Activated CD8-positive, alpha-beta memory T cell treated with anti-CD3 and anti-CD28 coated beads, Interleukin-2, amount 50 U/mL, for 48 hours (primary cell): ENCODE results near the gene SRGAP2C.
"Not testable (repeated sequence)": the region's sequence is repeated elsewhere in the genome, so short reads cannot be mapped to it uniquely, and the experiment has no call there.

Source experiments
- DNase-seq: peaks from one replicate; pipeline ENCODE4 v3.0.0-alpha.2; 2020

The SRGAP2C gene

DNA sequence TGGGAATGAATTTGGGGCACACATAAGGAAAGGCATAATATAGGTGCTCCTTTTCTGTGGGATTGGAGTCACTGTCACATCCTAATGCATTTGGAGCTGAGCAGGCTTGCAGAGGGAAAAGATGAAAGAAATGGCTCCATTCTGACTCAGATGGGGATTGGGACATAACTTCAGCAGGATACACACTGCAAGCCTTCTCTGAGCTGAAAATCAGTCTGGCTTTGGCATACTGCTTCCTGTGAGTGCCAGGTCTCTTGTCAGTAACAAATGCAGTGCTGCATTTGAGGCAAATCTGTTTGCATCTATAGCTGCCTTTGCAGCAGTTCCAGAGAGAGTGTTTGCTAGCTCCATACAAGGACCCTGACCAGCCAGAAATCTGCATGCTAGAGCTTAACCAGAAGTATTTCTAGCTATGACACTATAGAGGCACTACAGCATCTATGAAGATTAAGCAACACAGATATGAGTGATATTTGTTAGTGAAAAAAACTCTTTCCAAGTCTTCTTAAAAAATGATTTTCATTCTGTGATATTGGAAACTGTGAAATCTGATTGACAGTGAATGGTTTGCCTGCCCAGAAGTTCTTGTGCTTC is 98.9 kb downstream of the SRGAP2C start:
- DNase-seq, result not testable (repeated sequence)

DNA sequence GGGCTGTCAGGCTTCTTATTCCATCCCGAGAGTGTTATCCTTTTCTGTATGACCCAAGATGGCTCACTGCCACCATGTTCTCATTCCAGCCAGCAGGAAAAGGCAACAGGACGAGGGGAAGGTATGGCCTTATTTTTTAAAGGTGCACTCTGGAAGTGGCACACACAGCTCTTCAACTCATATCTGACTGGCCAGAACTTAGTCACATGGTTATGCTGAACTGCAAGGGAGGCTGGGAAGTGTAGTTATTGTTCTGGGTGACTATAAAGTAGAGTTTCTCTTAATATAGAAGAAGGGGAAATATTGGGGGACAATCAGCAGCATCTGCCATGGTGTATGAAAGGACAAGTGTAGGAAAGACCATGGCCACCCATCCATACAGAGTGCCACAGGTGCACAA is 107.8 kb downstream of the SRGAP2C start:
- DNase-seq, result not testable (repeated sequence)

DNA sequence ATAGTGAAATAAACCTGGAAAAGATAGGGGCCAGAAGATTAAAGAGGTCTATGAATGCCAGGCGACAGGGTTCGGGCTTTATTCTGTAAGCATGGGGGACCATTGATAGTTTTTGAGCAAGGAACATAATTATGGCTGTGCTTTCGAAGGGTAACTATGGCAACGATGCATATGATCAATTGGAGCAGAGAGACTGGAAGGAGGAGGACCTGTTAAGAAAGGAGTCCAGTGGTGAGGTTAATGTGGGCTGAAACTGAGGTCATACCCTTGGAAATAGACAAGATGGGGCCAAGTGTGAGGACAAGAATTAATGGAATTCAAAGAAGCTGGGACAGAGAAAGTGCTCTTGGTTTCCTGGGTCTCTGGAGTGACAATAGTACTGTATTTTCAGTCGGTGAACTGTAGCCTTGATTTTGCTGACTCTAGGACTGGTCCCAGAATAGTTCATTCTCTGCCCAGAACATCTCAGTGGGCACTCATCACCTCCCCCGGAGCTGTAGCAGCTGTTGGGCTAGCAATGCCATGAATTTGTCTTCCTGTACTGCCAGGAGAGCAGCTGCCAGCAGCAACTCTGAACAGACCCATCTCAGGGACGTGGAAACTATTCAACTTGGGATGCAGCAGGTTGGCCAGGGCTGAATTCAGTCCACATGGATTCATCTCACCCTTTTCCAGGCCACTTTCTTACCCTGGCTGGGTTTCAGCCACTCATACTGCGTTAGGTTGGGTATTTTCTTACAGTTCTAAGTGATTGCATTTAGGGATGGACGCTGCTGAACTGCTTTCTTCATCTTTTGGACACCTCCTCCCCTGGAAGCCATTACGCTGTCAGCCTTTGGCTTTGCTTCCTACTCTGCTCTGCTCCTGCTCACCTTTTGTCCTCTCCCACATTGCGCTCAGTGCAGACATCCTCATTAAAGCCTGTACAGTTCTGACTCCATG is 108.8 kb downstream of the SRGAP2C start:
- DNase-seq, result not testable (repeated sequence)

DNA sequence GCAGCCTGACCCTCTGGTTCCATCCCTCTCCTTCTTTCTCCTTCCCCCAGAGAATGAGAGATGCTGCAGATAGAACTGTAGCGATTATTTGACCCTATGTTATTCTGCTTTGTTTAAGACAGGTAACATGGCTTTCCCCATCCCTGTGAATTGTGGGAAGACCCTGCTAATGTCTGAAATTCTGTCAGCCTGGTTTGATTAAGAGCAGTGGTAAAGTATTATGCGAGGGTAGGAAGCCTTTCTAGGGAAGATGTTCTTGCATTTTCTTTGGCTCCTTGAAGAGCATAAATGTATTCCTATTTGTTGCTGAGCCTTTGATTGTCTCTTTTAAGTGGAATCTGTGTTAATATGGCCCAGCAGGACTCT is 109.4 kb downstream of the SRGAP2C start:
- not testable (repeated sequence) for DNase-seq

DNA sequence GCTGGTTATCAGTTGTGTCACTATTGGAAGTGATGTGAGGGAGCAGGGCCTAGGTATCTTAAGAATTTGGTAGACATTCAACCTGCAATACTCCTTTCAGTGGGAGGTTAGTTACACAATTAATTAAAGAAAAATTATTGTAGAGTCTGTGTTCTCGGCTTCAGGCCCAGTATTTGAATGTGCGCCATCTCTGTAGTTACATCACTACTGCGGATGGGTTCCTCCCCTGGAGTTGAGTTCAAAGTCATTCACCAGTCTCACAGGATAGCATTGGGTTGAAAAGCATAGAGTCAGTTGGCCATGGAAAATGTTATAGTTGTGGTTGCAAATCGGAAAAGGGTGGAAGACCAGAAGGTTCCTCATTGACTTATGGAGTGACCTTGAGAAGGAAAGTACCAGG is 111.8 kb downstream of the SRGAP2C start:
- not testable (repeated sequence) for DNase-seq

DNA sequence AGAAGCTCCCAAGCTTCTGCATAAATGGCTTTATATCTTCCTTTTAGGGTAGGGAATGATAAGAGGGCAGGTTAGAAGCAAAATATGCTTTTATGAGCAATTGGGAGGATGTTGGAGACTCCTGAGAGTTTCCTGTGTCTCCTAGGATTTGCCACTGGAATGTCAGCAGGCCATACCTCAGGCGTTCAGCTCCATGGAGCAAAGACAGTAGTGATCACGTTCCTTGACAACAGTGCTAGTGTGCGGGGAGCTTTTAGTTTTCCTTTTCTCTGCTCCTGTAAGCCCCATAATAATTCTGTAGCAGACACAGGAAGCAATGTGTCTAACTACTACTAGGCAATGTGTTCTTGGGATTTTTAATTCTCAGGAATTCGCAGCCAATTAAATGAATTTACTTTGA is 113.8 kb downstream of the SRGAP2C start:
- not testable (repeated sequence) for DNase-seq

DNA sequence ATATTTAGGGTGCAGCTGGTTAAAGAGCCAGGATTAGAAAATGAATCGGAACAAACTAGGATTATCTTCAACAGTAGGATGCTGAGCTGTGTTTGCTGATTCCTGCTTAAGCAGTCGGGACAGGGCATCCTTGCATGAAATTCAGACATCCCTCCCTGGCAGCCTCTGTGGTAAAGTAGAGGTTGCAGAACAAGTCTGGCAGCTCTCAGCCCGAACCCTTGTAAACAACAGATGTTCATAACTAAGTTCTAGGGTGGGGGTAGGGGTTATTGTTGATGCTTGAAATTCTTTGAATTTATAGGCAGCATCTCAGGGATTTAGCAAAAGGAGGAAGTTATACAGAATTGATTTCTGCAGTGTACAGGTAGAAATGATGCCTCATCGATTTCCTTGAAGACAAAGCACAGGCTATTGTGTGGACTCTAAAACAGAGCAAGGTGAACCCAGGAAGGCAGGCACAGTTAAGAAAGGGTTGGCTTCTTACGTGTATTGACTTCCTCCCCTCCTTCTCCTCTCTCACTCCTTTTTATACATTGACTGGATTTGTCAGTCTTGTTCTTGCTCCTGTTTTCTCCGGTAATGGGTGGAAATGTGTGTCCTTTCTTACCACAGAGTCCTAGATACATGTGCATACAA is 114.9 kb downstream of the SRGAP2C start:
- not testable (repeated sequence) for DNase-seq

DNA sequence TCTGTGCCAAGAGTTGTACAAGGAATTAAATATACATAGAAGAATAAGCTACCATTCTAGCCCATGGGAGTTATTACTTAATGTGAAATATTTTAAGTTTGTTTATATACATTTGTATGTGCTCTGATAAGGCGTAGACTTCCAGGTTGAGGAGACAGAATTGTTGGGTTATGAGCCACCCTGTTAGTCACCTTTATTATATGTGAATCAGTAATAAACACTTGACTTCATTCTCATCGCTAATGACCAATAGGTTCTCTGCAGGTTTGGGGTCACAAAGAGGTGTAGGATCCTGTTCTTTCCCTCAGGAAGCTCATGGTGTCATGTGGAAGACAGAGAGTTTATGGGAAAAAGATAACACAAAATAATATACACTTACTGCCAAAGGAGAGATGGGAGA is 117.1 kb downstream of the SRGAP2C start:
- DNase-seq, result not testable (repeated sequence)

DNA sequence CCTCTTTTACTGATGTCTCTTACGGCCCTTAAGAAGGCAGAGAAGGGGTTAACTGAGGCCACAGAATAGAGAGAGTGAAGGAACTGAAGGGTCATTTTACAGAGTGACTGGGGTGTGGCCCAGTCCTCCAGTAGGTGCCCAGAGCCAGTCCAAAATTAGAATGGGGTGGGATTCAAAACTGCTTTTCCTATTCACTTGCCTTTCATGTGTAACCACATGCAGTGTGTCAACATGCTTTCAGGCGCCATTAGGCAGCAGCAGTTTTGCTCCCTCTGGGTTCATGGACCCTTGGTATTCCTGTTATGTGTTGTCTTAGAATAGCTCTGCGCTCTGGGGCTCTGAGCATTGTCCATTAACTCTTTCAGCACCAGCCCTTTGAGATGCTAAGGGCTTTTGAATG is 123.0 kb downstream of the SRGAP2C start:
- DNase-seq, result not testable (repeated sequence)

DNA sequence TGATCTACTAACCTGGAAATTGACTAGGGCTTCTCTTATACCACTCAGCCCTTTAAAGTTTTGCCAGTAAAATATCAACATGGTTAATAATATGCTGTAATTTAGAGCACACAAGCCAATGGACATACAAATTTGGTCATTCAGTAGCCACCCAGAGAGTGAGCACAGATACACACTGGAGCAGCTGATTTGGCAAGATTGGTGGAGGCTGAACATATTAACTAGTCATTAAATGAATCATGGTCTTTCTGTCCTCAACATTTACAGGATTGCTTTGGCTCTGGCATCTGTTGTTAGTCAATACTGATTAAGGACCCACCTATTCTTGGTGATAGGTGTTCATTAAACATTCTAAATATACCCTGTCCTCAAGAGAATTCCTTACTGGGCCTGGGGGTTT is 130.7 kb downstream of the SRGAP2C start:
- DNase-seq, result not testable (repeated sequence)

DNA sequence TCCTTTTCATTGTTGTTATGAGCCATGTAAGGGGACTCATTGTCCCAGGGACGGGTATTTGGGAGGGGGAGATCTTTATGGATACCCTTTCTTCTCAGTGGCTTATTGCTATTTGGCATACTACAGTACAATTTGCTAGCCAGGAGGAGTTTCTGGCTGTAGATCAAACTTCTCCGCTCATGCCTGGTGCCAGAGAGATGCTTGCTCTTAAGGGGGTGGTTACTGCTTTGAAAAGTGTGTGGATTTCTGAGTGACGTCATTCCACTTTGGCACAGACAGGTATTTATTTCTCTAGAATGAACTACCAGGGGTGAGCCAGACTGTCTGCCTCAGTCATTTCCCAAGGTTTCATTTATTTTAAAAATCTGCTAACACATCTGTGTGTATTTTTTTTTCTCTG is 131.3 kb downstream of the SRGAP2C start:
- DNase-seq, result not testable (repeated sequence)

DNA sequence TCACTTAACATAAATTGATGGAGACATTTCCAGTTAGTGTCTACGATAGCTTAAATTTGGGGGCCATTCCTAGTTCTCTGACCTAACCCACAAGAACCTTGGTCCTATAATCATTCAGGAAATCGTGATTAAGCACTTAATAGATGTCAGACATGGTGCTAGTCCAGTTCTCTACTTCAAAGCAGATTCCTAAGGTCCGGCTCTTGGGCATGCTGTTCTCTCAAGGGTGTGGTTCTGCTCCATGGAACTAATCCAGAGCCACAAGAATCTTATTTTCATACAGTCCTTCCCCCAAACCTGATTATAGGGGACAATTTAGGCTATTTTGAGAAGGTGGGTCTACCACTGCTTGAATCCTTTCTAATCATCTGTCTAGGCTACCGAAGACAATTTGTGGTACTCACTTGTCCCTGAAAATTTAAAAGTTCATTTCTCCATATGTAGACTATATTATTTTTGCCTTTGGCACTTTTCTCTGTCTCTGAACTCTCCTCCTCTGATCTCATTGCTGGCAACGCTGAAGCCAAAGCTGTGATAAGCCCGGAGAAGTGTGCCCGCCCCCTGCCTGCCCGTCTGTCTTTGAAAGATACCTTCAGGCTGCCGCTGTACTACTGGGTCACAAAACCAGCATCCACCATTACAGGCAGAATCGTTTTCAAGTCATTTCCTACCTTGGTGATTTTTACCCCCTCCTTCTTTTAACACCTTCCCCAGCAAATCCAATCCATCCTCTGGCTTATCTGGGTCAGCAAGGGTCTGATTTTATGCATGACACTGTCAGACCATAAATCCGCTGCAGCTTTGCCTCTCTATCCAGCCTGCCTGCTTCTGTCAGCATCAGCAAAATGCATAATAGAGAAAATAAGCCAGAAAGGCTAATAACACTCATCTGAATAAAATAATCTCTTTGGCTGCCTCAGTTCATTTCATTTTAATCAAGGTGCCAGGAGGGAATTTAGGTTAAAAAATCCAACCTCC is 133.0 kb downstream of the SRGAP2C start:
- not testable (repeated sequence) for DNase-seq

DNA sequence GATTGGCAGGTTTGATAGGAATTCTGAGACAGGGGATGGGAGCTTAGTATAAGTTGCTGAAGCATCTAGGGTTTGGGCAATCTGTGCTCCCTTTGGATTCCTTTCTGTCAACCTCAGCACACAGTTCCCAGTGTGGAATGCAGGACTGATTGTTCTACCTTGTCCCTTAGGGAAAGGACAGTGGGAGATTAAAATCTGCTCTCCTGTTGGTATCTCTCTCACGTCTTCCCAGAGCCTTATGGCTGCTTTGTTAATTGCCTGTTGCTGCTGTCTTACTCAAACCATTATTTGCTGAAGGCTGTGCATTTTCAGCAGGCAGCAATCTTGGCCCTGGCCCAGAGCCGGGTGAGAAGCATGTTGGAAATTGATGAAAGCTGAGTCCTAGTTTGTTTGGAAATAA is 133.9 kb downstream of the SRGAP2C start:
- not testable (repeated sequence) for DNase-seq

DNA sequence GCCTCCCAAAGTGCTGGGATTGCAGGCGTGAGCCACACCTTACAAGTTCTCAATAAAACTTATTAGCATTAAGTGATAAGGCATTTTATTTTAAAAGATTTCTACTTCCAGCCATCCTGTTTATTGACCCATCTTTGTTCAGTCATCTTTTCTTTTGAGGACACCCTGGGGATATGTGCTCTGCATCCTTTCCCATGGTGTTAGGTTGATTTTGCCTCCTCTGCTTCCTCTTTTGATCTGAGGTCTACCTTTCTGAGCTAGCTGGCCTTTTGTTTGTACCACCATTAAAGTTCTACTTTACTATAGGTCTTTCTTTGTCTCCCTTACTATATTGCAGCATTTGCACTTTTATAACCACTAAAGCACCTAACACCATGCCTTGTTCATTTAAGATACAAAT is 136.9 kb downstream of the SRGAP2C start:
- not testable (repeated sequence) for DNase-seq

DNA sequence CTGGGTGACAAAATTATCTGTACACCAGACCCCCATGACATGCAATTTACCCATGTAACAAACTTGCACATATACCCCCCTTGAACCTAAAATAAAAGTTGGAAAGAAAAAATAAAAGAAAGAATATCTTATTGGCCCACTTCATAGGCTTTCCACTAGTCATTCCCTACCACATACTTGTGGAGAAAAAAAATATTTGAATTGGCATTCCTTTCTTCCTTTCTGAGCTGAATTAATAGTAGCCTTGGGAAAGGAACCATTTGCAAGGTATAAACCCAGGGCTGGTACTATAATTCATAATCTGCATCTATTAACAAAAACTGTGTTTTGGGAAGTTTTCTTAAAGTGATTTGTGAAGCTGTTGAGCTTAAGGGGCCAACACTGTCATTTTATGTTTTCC is 140.0 kb downstream of the SRGAP2C start:
- DNase-seq, result not testable (repeated sequence)

DNA sequence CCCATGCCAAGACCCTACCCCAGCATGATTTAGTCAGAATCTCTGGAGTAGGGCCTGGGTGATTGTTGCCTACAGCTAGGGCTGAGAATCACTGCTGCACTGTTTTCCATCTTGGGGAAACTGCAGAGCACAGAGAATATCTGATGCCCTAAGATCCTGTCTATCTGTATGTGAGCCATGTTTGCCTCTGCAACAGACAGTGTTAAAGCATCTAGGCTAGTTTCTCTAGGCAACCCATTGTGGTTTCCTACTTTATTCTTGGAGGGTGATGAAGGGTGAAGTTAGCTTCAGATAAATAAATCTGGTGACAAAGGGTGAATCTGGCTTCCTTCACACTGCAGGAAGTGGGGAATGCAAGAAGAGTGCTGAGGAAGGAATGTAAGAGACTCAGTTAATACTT is 147.4 kb downstream of the SRGAP2C start:
- not testable (repeated sequence) for DNase-seq

DNA sequence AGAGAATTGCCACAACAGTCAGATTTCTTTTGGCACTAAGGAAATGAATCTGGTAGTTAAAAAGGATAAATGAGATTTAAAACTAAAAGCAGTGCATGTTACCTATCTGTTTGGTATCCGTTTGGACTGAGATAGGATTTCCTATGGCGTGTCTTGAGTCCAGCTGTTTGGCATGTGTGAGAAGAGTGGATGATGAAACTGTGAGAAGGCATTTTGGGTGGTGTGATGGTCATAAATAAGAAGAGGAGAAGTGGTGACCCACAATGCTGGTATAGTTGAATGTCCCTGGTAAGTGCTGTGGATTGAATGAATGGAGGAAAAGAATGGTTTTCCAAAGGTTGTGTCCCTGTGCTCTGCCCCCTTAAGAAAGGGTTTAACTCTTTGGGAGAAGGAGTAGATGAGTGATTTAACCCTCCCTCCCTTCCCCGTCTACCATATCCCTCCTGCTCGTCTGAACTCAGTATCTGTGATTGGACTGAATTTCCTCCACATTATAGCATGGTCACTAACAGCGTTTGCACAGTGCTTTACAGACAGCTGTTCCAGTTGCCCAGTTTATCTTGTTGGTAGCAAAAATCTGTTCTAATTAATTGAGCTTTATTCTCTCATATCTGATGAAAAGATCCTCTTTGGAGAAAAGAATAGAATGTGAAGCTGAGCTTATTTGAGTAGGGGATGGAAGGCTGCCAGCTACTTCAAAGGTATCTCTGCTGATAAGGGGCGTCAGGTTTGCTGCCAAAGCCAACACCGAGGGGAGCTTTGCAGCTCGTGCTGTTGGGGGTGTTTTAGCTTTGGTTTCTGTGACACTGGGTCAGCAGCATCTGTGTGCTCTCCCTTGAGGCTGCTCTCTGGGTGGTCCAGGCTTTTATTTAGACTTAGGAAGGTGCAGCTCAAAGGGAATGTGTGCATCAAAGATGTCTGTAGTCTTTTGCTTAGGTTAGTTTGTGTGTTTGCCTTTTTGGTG is 148.1 kb downstream of the SRGAP2C start:
- DNase-seq, result not testable (repeated sequence)

DNA sequence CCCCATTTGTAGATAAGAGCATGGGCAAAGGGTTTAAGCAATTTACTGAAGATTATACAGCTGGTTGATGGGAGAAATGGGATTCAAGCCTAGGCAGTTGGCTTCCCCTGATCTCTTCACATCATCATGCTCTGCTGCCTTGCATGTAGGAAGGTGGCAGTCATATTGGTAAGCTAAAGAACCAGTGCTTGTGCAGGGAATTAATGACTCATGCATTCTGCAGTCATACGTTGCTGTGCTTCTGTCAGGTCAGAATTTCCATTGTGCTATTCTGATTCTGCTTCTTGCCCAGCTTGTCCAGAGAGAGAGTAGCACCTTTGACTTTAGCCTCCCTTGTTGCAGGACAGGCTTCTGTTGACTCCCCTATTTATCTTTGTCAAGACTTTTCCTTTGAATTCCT is 153.2 kb downstream of the SRGAP2C start:
- DNase-seq, result not testable (repeated sequence)

DNA sequence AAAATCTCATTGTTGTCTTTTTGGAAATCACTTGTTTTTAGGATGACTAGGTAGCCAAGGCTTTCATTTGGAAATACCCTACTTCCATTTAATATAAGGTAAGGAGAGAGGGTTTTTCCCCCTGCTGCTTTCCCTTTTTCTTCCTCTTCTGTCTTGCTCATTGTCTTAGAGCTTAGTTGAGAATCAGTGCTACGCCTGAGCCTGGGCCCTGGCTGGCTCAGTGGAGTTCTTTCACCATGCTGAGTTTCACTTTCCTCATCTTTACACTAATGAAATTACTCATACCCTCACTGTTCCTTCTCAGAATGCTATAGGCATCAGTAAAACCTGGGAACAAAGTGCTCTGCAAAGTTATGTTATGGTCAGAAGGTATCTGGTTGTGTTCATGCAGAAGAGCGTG is 154.8 kb downstream of the SRGAP2C start:
- DNase-seq, result not testable (repeated sequence)

DNA sequence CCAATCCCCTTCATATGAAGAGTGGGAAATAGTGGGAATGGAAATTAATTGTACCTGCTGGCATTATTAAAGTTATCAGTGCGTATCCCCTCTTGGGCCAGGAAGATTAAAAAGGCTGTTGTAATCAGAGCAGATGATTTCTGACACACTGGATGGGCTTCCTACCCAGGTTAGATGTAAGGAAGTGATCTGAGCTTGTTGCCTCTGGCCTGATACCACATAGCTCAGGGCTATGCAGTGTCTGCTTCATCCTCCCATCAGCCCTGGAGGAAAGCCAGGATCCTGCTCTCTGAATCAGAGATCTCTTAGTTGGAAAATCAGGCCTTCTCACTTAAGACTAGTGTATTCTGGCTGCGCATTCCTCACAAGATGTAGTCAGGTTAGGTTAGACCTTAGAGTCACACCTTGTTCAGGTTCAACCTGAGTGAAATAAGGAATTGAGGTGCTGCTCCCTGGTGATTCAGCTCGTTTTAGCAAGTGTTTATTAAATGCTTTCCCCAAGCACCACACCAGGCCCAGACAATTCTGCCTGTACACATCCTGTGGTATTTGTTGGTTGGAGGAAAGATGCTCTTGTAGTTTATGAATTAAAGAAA is 158.6 kb downstream of the SRGAP2C start:
- not testable (repeated sequence) for DNase-seq

DNA sequence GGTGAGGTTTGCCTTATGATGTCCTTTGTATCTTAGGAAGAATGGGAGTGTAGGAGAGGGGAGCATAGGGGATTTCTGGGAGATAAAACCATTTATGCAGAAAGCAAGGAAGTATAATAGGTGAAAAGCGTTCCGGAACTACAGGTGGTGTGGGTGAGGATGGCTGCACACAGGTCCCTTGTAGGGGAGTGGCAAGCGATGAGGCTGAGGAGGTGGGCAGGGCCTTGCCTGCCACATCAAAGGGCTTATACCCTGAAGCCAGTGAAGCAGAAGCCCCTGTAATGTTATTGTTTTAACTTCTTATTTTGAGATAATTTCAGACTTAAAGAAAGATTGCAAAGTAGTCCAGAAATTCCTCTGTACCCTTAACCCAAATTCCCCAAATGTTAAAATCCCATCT is 159.6 kb downstream of the SRGAP2C start:
- DNase-seq, result not testable (repeated sequence)
